HCT116 (cell line): ENCODE data around the gene SLC7A7. TPM values are rescaled to one million over a fixed set of nuclear protein-coding genes. Genes with fewer than 3 reads are reported as not detected.
A peak's percentile ranks its signal among the peaks of the same experiment; 100 is the strongest.

ENCODE experiments used
- ATAC-seq: fragments of 200-7000 bp; cut with Tn5 transposase; 2 replicates; pipeline ENCODE4 v1.9.1; 2020; ENCODE audit warnings: mild to moderate bottlenecking, moderate library complexity
- BruUV-seq: library from RNA; stranded (reverse); fragments of 400-500 nt; replicated peaks from 2 replicates; lab custom pipeline; 2021; lab: Mats Ljungman, UMichigan
- CTCF ChIA-PET: fragments of 300-600 bp; sonication (Branson Sonifier 250); formaldehyde crosslinking; loops from one replicate; lab custom pipeline; 2021; ENCODE audit warnings: antibody characterized with exemption; lab: Charles Lee
- POLR2A ChIA-PET: fragments of 300-600, 350-600 bp; sonication (Branson Sonifier 250); formaldehyde crosslinking; loops from one replicate; lab custom pipeline; 2021; ENCODE audit warnings: antibody characterized with exemption; lab: Charles Lee
- RAD21 ChIA-PET, 2 experiments: fragments of 300-600 bp; sonication (Branson Sonifier 250); formaldehyde crosslinking; loops; one replicate each; lab custom pipeline; 2023; ENCODE audit warnings: low total read pairs in 2 of 2; ENCODE audit not compliant: uncharacterized antibody in 2 of 2, unreplicated experiment in 2 of 2, low non-redundant PET in 1 of 2; lab: Charles Lee
- DNase-seq: peaks from one replicate; pipeline ENCODE4 v3.0.0-alpha.2; 2010; ENCODE audit warnings: low read depth, low spot score
- H2AFZ ChIP-seq: fragments of 200-600 bp; shearing (Covaris generic), sonication (generic); 2 replicates; pipeline ENCODE4 v1.6.1; 2017; ENCODE audit warnings: low read depth, mixed run types, mixed read lengths, antibody characterized with exemption, low read length; ENCODE audit not compliant: poor library complexity, severe bottlenecking
- H3K27ac ChIP-seq: 2 replicates; pipeline ENCODE4 v1.5.1; 2012; ENCODE audit warnings: low read depth, low read length
- H3K27me3 ChIP-seq: fragments of 200-600 bp; sonication (generic); 2 replicates; pipeline ENCODE4 v1.6.1; 2016; ENCODE audit warnings: mixed run types, low read length, mixed read lengths; ENCODE audit not compliant: insufficient read depth
- H3K36me3 ChIP-seq, 2 experiments: fragments of 200-500 bp in 1 of 2; fragments of 200-600 bp in 1 of 2; sonication (Bioruptor generic) in 1 of 2; sonication (generic) in 1 of 2; 2 replicates each; pipeline versions ENCODE4 v1.5.1 to v1.6.1; 2014 to 2016; ENCODE audit warnings: low read length in 2 of 2, inconsistent platforms in 1 of 2, mixed read lengths in 1 of 2, mixed run types in 1 of 2; ENCODE audit not compliant: insufficient read depth in 2 of 2, control insufficient read depth in 1 of 2
- H3K4me1 ChIP-seq, 2 experiments: fragments of 200-600 bp in 1 of 2; sonication (generic) in 1 of 2; 2 replicates each; pipeline versions ENCODE4 v1.5.1 to v1.6.1; 2012 to 2017; ENCODE audit warnings: low read length in 2 of 2, inconsistent platforms in 1 of 2, mild to moderate bottlenecking in 1 of 2, mixed read lengths in 1 of 2, mixed run types in 1 of 2, moderate library complexity in 1 of 2; ENCODE audit not compliant: insufficient read depth in 2 of 2, control insufficient read depth in 1 of 2
- H3K4me2 ChIP-seq: fragments of 200-600 bp; sonication (generic); 2 replicates; pipeline ENCODE4 v1.6.1; 2017; ENCODE audit warnings: mixed run types, low read length, mixed read lengths
- H3K4me3 ChIP-seq, 2 experiments: fragments of 200-600 bp in 1 of 2; sonication (generic) in 1 of 2; replicated peaks in 1 of 2; 2 replicates each; pipeline ENCODE4 v1.5.1; 2011 to 2016; ENCODE audit warnings: low read length in 2 of 2, control low read depth in 1 of 2, low read depth in 1 of 2, mild to moderate bottlenecking in 1 of 2, mixed read lengths in 1 of 2, mixed run types in 1 of 2
- H3K79me2 ChIP-seq: fragments of 200-600 bp; sonication (generic); 2 replicates; pipeline ENCODE4 v1.6.1; 2017; ENCODE audit warnings: mild to moderate bottlenecking, mixed run types, low read length, moderate library complexity, mixed read lengths; ENCODE audit not compliant: insufficient read depth
- H3K9ac ChIP-seq: fragments of 200-600 bp; sonication (generic); 2 replicates; pipeline ENCODE4 v1.6.1; 2016; ENCODE audit warnings: low read length, mixed read lengths
- H3K9me2 ChIP-seq: fragments of 200-600 bp; sonication (generic), shearing (Covaris generic); 2 replicates; pipeline ENCODE4 v1.6.1; 2017; ENCODE audit warnings: mixed run types, mild to moderate bottlenecking, moderate library complexity; ENCODE audit not compliant: insufficient read depth
- H3K9me3 ChIP-seq, 2 experiments: fragments of 200-500 bp in 1 of 2; fragments of 200-600 bp in 1 of 2; sonication (Bioruptor generic) in 1 of 2; sonication (generic) in 1 of 2; 2 replicates each; pipeline ENCODE4 v1.6.1; 2014 to 2017; ENCODE audit warnings: low read length in 2 of 2, mixed read lengths in 2 of 2, inconsistent platforms in 1 of 2, low read depth in 1 of 2, mild to moderate bottlenecking in 1 of 2, mixed run types in 1 of 2, moderate library complexity in 1 of 2; ENCODE audit not compliant: control insufficient read depth in 1 of 2, insufficient read depth in 1 of 2
- H4K20me1 ChIP-seq: fragments of 200-600 bp; sonication (generic), shearing (Covaris generic); 2 replicates; pipeline ENCODE4 v1.6.1; 2017; ENCODE audit warnings: mixed run types, mild to moderate bottlenecking, moderate library complexity; ENCODE audit not compliant: insufficient read depth
- CEBPB ChIP-seq: IDR thresholded peaks from 2 replicates; pipeline ENCODE4 v1.6.1; 2012; ENCODE audit warnings: low read depth
- CTCF ChIP-seq, 3 experiments: fragments of 200-600 bp in 1 of 3; sonication (generic) in 1 of 3; IDR thresholded peaks in 2 of 3; conservative IDR thresholded peaks in 1 of 3; 2 replicates each; pipeline ENCODE4 v1.5.1; 2012 to 2017; ENCODE audit warnings: low read depth in 2 of 3, low read length in 2 of 3, antibody characterized with exemption in 1 of 3, borderline replicate concordance in 1 of 3, control low read depth in 1 of 3, mild to moderate bottlenecking in 1 of 3, mixed read lengths in 1 of 3, mixed run types in 1 of 3, moderate library complexity in 1 of 3; ENCODE audit not compliant: insufficient read depth in 1 of 3
- ELF1 ChIP-seq: IDR thresholded peaks from 2 replicates; pipeline ENCODE4 v1.6.1; 2012; ENCODE audit warnings: low read depth, borderline replicate concordance
- EZH2phosphoT487 ChIP-seq: fragments of 200-600 bp; IDR thresholded peaks from 2 replicates; pipeline ENCODE4 v1.6.1; 2018; ENCODE audit warnings: antibody characterized with exemption, borderline replicate concordance
- FOSL1 ChIP-seq: IDR thresholded peaks from 2 replicates; pipeline ENCODE4 v1.6.1; 2012; ENCODE audit warnings: low read depth
- MAX ChIP-seq: IDR thresholded peaks from 2 replicates; pipeline ENCODE4 v1.6.1; 2012
- POLR2AphosphoS5 ChIP-seq: IDR thresholded peaks from 2 replicates; pipeline ENCODE4 v1.6.1; 2011; ENCODE audit warnings: mild to moderate bottlenecking, low read depth, low read length, moderate library complexity
- RAD21 ChIP-seq: IDR thresholded peaks from 2 replicates; pipeline ENCODE4 v1.6.1; 2012; ENCODE audit warnings: low read depth, mild to moderate bottlenecking
- SIN3A ChIP-seq: IDR thresholded peaks from 2 replicates; pipeline ENCODE4 v1.6.1; 2012; ENCODE audit warnings: low read depth
- SP1 ChIP-seq: IDR thresholded peaks from 2 replicates; pipeline ENCODE4 v1.6.1; 2012; ENCODE audit warnings: low read depth
- YY1 ChIP-seq: IDR thresholded peaks from 2 replicates; pipeline ENCODE4 v1.6.1; 2011; ENCODE audit warnings: low read length, low read depth, moderate library complexity, mild to moderate bottlenecking; ENCODE audit not compliant: insufficient replicate concordance; ENCODE audit errors: extremely low read depth
- ZBTB33 ChIP-seq: IDR thresholded peaks from 2 replicates; pipeline ENCODE4 v1.6.1; 2011; ENCODE audit warnings: mild to moderate bottlenecking, low read length, moderate library complexity; ENCODE audit not compliant: insufficient replicate concordance; ENCODE audit errors: extremely low read depth
- ZFX ChIP-seq: fragments of 450-650 bp; IDR thresholded peaks from 2 replicates; pipeline ENCODE4 v1.6.1; 2017
- intact Hi-C: fragments of 100-400 bp; cut with micrococcal nuclease; formaldehyde crosslinking; loops from 2 replicates; pipeline ENCODE4 v1.10.0; 2022
- total RNA-seq: library from RNA; stranded (reverse); gene quantifications from one replicate; pipeline ENCODE4 v1.2.1, GENCODE V29; 2021; ENCODE audit not compliant: unreplicated experiment

Gene SLC7A7
- total RNA-seq, 1 experiment from 2014 or later, result 0.27 TPM

GRCh38 chr14:22844221-22845102 is 29.2 kb upstream of the SLC7A7 start:
- H3K4me2 ChIP-seq, result no peak overlapping the region
- no peaks in the 10 kb centered on the region for H3K27me3 ChIP-seq
- H3K27ac ChIP-seq, result no peak overlapping the region
- no peak overlapping the region for H3K9ac ChIP-seq
- no peaks in the 10 kb centered on the region for H4K20me1 ChIP-seq
- H3K9me3 ChIP-seq, result no peaks in the 10 kb centered on the region
- ChIA-PET POLR2A (no interaction called here), CTCF (no interaction called here), RAD21 (no interaction called here)
- BruUV-seq, result no TSS peak
- no peaks in the 10 kb centered on the region for H3K79me2 ChIP-seq
- TF ChIP-seq CTCF (IDR thresholded peaks at IDR 0.05 in 2 of 3, conservative IDR thresholded peaks at IDR 0.05 in 1 of 3; ENCODE audit: borderline replicate concordance in 1 of 3, insufficient read depth in 1 of 3, low read depth in 2 of 3, low read length in 2 of 3), result no peak
- no peak for TF ChIP-seq FOSL1
- TF ChIP-seq RAD21, result no peak
- TF ChIP-seq YY1, result no peak
- TF ChIP-seq ELF1, result no peak
- no peak for TF ChIP-seq EZH2phosphoT487
- no peak for TF ChIP-seq ZBTB33
- TF ChIP-seq MAX, result no peak
- TF ChIP-seq ZFX, result no peak
- TF ChIP-seq SP1, result no peak
- TF ChIP-seq CEBPB, result no peak
- TF ChIP-seq SIN3A, result no peak
- TF ChIP-seq POLR2AphosphoS5, result no peak
- no peak for DNase-seq
- no peaks in the 10 kb centered on the region for H3K4me1 ChIP-seq
- H3K9me2 ChIP-seq, result no peaks in the 10 kb centered on the region
- no peak overlapping the region for H3K4me3 ChIP-seq
- H2AFZ ChIP-seq, result no peak overlapping the region
- intact Hi-C loops, result no loop called here
- ATAC-seq, result peak; percentile 32; the same call in 1 of the 2 replicates
- no peaks in the 10 kb centered on the region for H3K36me3 ChIP-seq
